Measurements from ENCODE around the gene HDX.
"Not testable (repeated sequence)": the region's sequence is repeated elsewhere in the genome, so short reads cannot be mapped to it uniquely, and the experiment has no call there.

Gene HDX

DNA sequence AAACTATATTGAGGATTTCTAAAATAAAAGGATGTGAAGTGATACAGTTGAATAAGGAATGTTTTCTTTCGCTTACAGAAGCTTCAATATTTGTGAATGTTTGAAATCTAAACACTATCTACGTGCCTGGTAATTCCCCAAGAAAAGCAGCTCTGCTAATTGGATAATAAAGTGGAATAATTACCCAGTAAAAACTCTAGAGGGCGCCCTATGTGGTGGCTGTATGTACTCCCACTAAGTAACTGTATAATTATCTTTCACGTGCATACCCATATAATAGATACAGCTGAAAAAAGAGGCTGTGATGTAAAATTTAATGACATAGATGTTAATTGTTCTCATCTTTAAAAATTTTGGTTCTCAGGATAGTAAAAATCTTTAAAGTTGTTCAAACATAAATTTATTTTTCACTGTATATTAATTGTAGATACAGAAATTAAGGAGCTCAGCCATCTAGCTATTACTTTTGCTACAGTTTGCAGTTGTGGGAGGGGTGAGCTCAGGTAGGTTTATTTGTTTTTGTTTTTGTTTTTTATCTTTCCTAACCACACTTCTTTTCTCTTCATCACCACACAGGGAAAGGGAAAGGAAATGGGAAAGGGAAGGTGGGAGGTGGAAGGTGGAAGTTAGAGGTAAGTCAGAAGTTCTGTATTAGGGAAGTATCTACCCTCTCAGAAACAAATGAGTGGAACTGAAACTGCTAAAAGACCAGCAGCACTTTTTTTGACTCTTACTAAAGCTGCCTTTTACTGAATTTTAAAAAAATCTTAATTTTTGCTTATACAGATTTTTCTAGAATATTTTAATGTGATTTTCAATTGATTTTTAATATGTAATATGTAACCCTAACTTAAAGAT lies 162.5 kb downstream of the HDX start:
- DNase-seq (ENCODE audit: low read depth), result no peak

DNA sequence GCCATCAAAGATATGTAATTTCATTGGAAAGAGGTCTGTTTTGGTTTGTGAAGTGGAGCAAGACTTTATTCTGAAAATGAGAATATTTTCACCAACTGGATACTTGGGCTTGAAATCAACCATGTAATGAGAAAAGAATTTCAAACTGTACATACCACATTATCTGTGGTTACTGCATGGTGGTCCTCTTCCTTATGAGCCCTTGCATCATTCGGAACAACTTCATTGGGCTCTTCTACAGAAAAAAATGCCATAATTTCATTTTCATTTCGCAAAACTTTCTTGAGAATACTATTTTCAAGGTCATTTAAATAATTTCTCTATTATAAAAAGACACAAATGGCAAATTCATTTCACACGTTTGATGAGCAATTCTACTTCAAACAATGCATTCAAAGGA lies 165.6 kb downstream of the HDX start:
- DNase-seq (ENCODE audit: low read depth), result no peak

DNA sequence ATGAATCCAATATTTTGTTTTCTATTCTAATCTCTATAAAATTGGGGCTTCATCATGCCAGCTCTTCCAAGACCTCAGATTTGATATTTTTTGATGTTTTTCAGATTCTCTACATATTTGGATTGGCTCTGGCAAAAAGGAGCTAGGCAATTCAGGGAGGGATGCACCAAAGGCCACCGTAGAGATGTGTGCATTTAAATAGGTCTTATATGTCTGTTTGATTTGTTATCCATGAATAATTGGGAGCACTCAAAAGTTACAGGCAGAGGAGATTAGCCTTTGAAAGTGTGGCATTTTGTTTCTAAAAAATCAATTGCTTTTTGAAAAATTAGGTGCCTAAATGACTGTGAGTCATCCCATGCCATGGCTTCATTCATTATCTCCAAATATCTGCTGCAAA lies 167.1 kb downstream of the HDX start:
- DNase-seq (ENCODE audit: low read depth), result no peak

DNA sequence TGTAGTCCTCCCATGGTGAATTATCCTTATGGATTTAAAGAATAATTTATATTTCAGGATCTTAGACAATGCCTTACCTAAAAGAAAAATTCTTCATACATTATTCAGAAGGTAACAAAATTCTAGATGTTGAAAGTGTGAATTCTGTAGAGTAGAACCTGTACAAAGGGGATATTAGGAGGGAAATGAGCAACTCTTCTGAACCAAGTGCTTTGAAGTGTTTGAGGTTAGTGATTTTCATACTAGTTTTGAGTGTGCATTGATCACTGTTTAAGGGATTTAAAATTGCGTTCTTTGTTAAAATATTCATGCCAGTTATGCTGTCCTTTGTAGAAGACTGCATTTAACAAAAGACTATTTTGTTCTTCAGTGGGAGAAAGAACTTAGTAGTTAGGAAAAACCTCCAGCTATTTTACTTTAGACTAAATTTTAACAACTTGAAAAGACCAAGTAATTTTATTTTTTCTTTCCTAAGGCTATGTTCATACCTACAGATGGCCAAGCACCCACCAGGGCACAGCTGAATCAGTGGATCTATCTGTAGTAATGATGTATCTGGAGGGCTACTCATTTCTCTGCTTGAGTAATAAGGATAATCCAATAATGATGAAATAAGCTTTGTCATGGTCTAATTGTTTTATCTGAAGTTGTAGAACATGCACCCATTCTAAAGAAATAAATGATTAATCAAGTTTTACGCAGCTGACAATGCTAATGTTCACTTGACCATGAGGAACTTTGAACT lies 180.0 kb downstream of the HDX start:
- no peak for DNase-seq (ENCODE audit: low read depth)

DNA sequence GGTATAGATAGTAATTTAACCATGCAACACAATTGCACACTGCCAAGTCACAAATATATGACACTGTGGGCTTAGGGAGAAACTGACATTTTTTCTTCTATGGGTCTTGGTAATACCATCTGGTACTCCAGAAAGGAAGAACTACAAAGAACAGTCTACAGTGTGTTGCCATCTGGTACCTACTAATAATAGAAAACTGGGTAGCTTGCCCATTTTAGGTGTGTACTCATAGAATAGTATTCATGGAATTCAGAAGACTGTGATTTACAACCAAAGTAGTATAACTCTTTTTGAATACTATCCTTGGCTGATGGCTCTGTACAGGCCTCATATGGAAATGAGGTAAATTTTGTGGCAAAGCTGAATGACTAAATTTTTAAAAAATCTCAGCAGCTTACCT lies 181.6 kb downstream of the HDX start:
- no peak for DNase-seq (ENCODE audit: low read depth)

DNA sequence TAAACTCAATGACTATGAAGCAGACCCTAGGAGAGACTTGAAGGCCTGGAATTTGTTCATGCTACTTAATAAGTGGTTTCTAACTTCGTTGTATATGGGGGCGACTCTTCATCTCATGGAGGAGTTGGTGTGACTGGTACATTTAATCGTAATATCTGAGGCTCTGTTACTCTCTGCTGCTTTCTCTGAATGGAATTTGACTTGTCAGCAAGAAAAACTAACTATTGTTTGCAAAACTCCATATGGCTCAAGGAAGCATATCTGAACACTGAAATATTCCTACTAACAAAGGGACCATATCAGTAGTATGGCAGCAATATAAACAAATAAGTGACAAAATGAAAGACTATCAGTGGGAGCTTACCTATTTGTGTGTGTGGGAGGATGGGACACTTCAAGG lies 182.2 kb downstream of the HDX start:
- DNase-seq (ENCODE audit: low read depth), result no peak

DNA sequence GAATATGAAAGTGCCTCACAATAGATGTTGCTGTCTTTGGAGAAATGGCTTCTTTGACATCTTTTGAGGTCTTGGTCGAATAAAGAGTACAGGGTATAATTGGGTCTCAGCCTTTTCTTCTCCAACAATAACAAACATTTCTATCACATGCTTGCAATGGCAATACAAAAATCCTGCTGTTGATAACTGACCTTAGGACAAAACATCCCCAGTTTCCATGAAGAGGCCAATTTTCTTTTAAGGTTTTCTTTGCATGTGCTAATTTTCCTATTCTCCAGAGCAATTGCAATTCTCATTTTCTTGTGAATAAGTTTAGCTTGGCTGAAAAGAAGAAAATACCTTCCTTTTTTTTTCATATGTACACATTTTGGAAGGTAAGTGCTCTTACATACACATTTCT lies 183.6 kb downstream of the HDX start:
- DNase-seq (ENCODE audit: low read depth), result no peak

DNA sequence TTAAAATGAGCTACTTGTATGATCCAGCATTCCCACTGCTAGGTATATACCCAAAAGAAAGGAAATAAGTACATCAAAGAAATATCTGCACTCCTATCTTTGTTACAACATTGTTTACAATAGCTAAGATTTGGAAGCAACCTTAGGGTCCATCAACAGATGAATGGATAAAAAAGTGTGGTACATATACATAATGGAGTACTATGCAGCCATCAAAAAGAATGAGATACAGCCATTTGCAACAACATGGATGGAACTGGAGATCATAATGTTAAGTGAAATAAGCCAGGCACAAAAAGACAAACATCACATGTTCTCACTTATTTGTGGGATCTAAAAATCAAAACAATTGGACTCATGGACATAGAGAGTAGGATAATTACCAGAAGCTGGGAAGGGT lies 186.3 kb downstream of the HDX start:
- not testable (repeated sequence) for DNase-seq (ENCODE audit: low read depth)
